ENCODE results near the gene C12orf42.

C12orf42 gene

DNA sequence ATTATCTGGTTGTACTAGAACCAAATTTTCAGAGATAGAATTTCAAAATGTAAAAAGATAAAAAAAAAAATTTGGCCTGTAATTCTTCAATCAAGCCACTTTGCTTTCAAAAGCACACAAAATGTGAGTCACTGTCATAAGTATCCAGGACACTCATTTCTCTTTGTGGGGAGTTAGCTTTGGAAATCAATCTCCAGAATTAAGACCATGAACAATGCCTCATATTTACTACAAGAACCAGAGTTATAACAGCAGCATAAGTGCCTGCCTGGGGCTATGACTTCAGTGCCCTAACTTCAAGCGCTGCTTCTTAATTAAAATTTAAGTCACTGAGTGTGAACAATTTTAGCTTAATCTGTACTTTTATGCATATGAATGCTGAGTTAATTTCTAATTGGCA, 162.1 kb downstream of the C12orf42 start:
- Histone ChIP-seq H3K27ac (ENCODE audit: low read length) (no peak overlapping the region), H3K9me3 (ENCODE audit: control insufficient read depth in 1 of 2, low read length in 2 of 2) (no peaks in the 10 kb centered on the region), H3K36me3 (ENCODE audit: control insufficient read depth in 1 of 2, insufficient read depth in 2 of 2, low read length in 2 of 2) (no peaks in the 10 kb centered on the region), H3K4me3 (ENCODE audit: low read depth in 1 of 2, low read length in 2 of 2) (no peak overlapping the region), H3K4me1 (ENCODE audit: control insufficient read depth in 1 of 2, insufficient read depth in 2 of 2, low read length in 2 of 2) (no peaks in the 10 kb centered on the region), H3K27me3 (ENCODE audit: low read depth, low read length) (no peaks in the 10 kb centered on the region)

GRCh38 chr12:103331643-103332042, 164.1 kb downstream of the C12orf42 start:
- H3K9me3 ChIP-seq (ENCODE audit: control insufficient read depth in 1 of 2, low read length in 2 of 2), result no peaks in the 10 kb centered on the region
- H3K4me1 ChIP-seq (ENCODE audit: control insufficient read depth in 1 of 2, insufficient read depth in 2 of 2, low read length in 2 of 2), result no peaks in the 10 kb centered on the region
- no peak overlapping the region for H3K27ac ChIP-seq (ENCODE audit: low read length)
- H3K4me3 ChIP-seq (ENCODE audit: low read depth in 1 of 2, low read length in 2 of 2), result no peak overlapping the region
- H3K27me3 ChIP-seq (ENCODE audit: low read depth, low read length), result no peaks in the 10 kb centered on the region
- no peaks in the 10 kb centered on the region for H3K36me3 ChIP-seq (ENCODE audit: control insufficient read depth in 1 of 2, insufficient read depth in 2 of 2, low read length in 2 of 2)

- no peaks in the 10 kb centered on the region for H3K9me3 ChIP-seq (ENCODE audit: control insufficient read depth in 1 of 2, low read length in 2 of 2)
- no peaks in the 10 kb centered on the region for H3K4me1 ChIP-seq (ENCODE audit: control insufficient read depth in 1 of 2, insufficient read depth in 2 of 2, low read length in 2 of 2)
- no peak overlapping the region for H3K27ac ChIP-seq (ENCODE audit: low read length)
- H3K27me3 ChIP-seq (ENCODE audit: low read depth, low read length), result no peaks in the 10 kb centered on the region
- H3K36me3 ChIP-seq (ENCODE audit: control insufficient read depth in 1 of 2, insufficient read depth in 2 of 2, low read length in 2 of 2), result no peaks in the 10 kb centered on the region
- H3K4me3 ChIP-seq (ENCODE audit: low read depth in 1 of 2, low read length in 2 of 2), result no peak overlapping the region
These were observed 165.1 kb downstream of the C12orf42 start for GRCh38 chr12:103330672-103331071.

DNA sequence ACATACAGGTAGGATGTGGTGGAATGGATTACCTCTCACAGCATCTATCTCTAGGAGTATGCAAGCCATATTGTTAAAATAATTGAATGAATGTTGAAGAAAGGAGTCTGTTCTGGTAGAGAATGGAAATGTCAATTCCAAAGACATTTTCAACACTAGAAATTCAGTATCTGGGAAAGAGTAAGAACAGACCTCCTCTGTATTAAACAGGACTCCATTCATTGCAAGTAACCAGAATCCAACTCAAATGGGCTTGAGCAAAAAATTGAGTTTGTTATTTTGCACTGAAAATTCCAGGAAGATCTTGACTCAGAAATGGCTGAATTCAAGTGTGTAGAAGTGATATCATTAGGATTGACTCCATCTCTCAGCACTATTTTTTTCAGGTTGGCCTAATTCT, 168.1 kb downstream of the C12orf42 start:
- Histone ChIP-seq H3K4me1 (ENCODE audit: control insufficient read depth in 1 of 2, insufficient read depth in 2 of 2, low read length in 2 of 2) (no peaks in the 10 kb centered on the region), H3K9me3 (ENCODE audit: control insufficient read depth in 1 of 2, low read length in 2 of 2) (no peaks in the 10 kb centered on the region), H3K36me3 (ENCODE audit: control insufficient read depth in 1 of 2, insufficient read depth in 2 of 2, low read length in 2 of 2) (no peaks in the 10 kb centered on the region), H3K4me3 (ENCODE audit: low read depth in 1 of 2, low read length in 2 of 2) (no peak overlapping the region), H3K27me3 (ENCODE audit: low read depth, low read length) (no peaks in the 10 kb centered on the region), H3K27ac (ENCODE audit: low read length) (no peak overlapping the region)

GRCh38 chr12:103326190-103326589, 169.6 kb downstream of the C12orf42 start:
- no peaks in the 10 kb centered on the region for H3K27me3 ChIP-seq (ENCODE audit: low read depth, low read length)
- H3K4me3 ChIP-seq (ENCODE audit: low read depth in 1 of 2, low read length in 2 of 2), result no peak overlapping the region
- H3K36me3 ChIP-seq (ENCODE audit: control insufficient read depth in 1 of 2, insufficient read depth in 2 of 2, low read length in 2 of 2), result no peaks in the 10 kb centered on the region
- H3K4me1 ChIP-seq (ENCODE audit: control insufficient read depth in 1 of 2, insufficient read depth in 2 of 2, low read length in 2 of 2), result no peaks in the 10 kb centered on the region
- no peak overlapping the region for H3K27ac ChIP-seq (ENCODE audit: low read length)
- H3K9me3 ChIP-seq (ENCODE audit: control insufficient read depth in 1 of 2, low read length in 2 of 2), result no peaks in the 10 kb centered on the region

- Histone ChIP-seq H3K27me3 (ENCODE audit: low read depth, low read length) (no peaks in the 10 kb centered on the region), H3K4me1 (ENCODE audit: control insufficient read depth in 1 of 2, insufficient read depth in 2 of 2, low read length in 2 of 2) (no peaks in the 10 kb centered on the region), H3K36me3 (ENCODE audit: control insufficient read depth in 1 of 2, insufficient read depth in 2 of 2, low read length in 2 of 2) (no peaks in the 10 kb centered on the region), H3K4me3 (ENCODE audit: low read depth in 1 of 2, low read length in 2 of 2) (no peak overlapping the region), H3K9me3 (ENCODE audit: control insufficient read depth in 1 of 2, low read length in 2 of 2) (no peaks in the 10 kb centered on the region), H3K27ac (ENCODE audit: low read length) (no peak overlapping the region)
These were observed 177.2 kb downstream of the C12orf42 start for GRCh38 chr12:103318566-103318965.

GRCh38 chr12:103317220-103317619, 178.5 kb downstream of the C12orf42 start:
- Histone ChIP-seq H3K27me3 (ENCODE audit: low read depth, low read length) (no peaks in the 10 kb centered on the region), H3K36me3 (ENCODE audit: control insufficient read depth in 1 of 2, insufficient read depth in 2 of 2, low read length in 2 of 2) (no peaks in the 10 kb centered on the region), H3K4me1 (ENCODE audit: control insufficient read depth in 1 of 2, insufficient read depth in 2 of 2, low read length in 2 of 2) (no peaks in the 10 kb centered on the region), H3K27ac (ENCODE audit: low read length) (no peak overlapping the region), H3K9me3 (ENCODE audit: control insufficient read depth in 1 of 2, low read length in 2 of 2) (no peaks in the 10 kb centered on the region), H3K4me3 (ENCODE audit: low read depth in 1 of 2, low read length in 2 of 2) (no peak overlapping the region)

GRCh38 chr12:103314786-103315185, 181.0 kb downstream of the C12orf42 start:
- Histone ChIP-seq H3K27me3 (ENCODE audit: low read depth, low read length) (no peaks in the 10 kb centered on the region), H3K27ac (ENCODE audit: low read length) (no peak overlapping the region), H3K36me3 (ENCODE audit: control insufficient read depth in 1 of 2, insufficient read depth in 2 of 2, low read length in 2 of 2) (no peaks in the 10 kb centered on the region), H3K9me3 (ENCODE audit: control insufficient read depth in 1 of 2, low read length in 2 of 2) (no peaks in the 10 kb centered on the region), H3K4me3 (ENCODE audit: low read depth in 1 of 2, low read length in 2 of 2) (no peak overlapping the region), H3K4me1 (ENCODE audit: control insufficient read depth in 1 of 2, insufficient read depth in 2 of 2, low read length in 2 of 2) (no peaks in the 10 kb centered on the region)

- Histone ChIP-seq H3K27ac (ENCODE audit: low read length) (no peak overlapping the region), H3K4me1 (ENCODE audit: control insufficient read depth in 1 of 2, insufficient read depth in 2 of 2, low read length in 2 of 2) (no peaks in the 10 kb centered on the region), H3K27me3 (ENCODE audit: low read depth, low read length) (no peaks in the 10 kb centered on the region), H3K36me3 (ENCODE audit: control insufficient read depth in 1 of 2, insufficient read depth in 2 of 2, low read length in 2 of 2) (no peaks in the 10 kb centered on the region), H3K4me3 (ENCODE audit: low read depth in 1 of 2, low read length in 2 of 2) (no peak overlapping the region), H3K9me3 (ENCODE audit: control insufficient read depth in 1 of 2, low read length in 2 of 2) (no peaks in the 10 kb centered on the region)
These were observed 181.9 kb downstream of the C12orf42 start for GRCh38 chr12:103313894-103314293.

DNA sequence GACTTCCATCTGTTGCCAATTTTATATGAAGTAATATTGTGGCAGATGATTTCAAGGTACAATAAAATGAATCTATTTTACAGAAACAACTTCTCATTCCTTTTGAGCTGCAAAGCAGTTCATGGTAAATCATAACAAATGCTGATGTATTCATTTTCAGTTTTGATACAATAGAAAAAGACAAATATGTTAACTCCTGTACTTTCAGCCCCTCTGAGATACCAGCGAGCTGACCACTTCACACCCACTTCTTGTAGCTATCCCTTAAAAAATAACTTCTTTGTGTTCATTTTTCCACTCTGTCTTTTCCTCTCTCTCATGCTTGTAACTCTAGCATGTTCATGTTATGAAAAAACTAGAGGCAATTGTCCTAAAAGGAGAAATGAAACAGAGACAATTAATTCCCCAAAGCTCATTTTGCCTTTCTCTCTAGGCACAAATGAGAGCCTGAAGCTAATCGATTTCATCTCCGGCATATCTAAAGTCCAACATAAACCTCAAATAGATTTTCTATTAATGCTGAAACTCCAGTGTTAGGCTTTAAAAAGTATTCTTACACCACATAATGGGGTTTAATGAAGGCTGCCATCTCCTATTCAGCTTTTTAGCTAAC, 182.9 kb downstream of the C12orf42 start:
- Histone ChIP-seq H3K27me3 (ENCODE audit: low read depth, low read length) (no peaks in the 10 kb centered on the region), H3K4me3 (ENCODE audit: low read depth in 1 of 2, low read length in 2 of 2) (no peak overlapping the region), H3K4me1 (ENCODE audit: control insufficient read depth in 1 of 2, insufficient read depth in 2 of 2, low read length in 2 of 2) (no peaks in the 10 kb centered on the region), H3K9me3 (ENCODE audit: control insufficient read depth in 1 of 2, low read length in 2 of 2) (no peaks in the 10 kb centered on the region), H3K36me3 (ENCODE audit: control insufficient read depth in 1 of 2, insufficient read depth in 2 of 2, low read length in 2 of 2) (no peaks in the 10 kb centered on the region), H3K27ac (ENCODE audit: low read length) (no peak overlapping the region)

- no peaks in the 10 kb centered on the region for H3K9me3 ChIP-seq (ENCODE audit: control insufficient read depth in 1 of 2, low read length in 2 of 2)
- no peaks in the 10 kb centered on the region for H3K36me3 ChIP-seq (ENCODE audit: control insufficient read depth in 1 of 2, insufficient read depth in 2 of 2, low read length in 2 of 2)
- no peaks in the 10 kb centered on the region for H3K4me1 ChIP-seq (ENCODE audit: control insufficient read depth in 1 of 2, insufficient read depth in 2 of 2, low read length in 2 of 2)
- H3K27ac ChIP-seq (ENCODE audit: low read length), result no peak overlapping the region
- H3K27me3 ChIP-seq (ENCODE audit: low read depth, low read length), result no peaks in the 10 kb centered on the region
- no peak overlapping the region for H3K4me3 ChIP-seq (ENCODE audit: low read depth in 1 of 2, low read length in 2 of 2)
These were observed 185.1 kb downstream of the C12orf42 start for GRCh38 chr12:103310546-103311270.

- no peaks in the 10 kb centered on the region for H3K9me3 ChIP-seq (ENCODE audit: control insufficient read depth in 1 of 2, low read length in 2 of 2)
- no peak overlapping the region for H3K27ac ChIP-seq (ENCODE audit: low read length)
- H3K4me1 ChIP-seq (ENCODE audit: control insufficient read depth in 1 of 2, insufficient read depth in 2 of 2, low read length in 2 of 2), result no peaks in the 10 kb centered on the region
- no peak overlapping the region for H3K4me3 ChIP-seq (ENCODE audit: low read depth in 1 of 2, low read length in 2 of 2)
- no peaks in the 10 kb centered on the region for H3K27me3 ChIP-seq (ENCODE audit: low read depth, low read length)
- H3K36me3 ChIP-seq (ENCODE audit: control insufficient read depth in 1 of 2, insufficient read depth in 2 of 2, low read length in 2 of 2), result no peaks in the 10 kb centered on the region
These were observed 187.4 kb downstream of the C12orf42 start for GRCh38 chr12:103308396-103308795.
